Measurements from ENCODE around the gene ERICH3.

Gene ERICH3

GRCh38 chr1:74591949-74592348 is 81.6 kb downstream of the ERICH3 start:
- DNase-seq (ENCODE audit: low read depth in 3 of 3) = no peak

- no peak for DNase-seq (ENCODE audit: low read depth in 3 of 3)
Measured at GRCh38 chr1:74590288-74590687, 83.3 kb downstream of the ERICH3 start.

- DNase-seq (ENCODE audit: low read depth in 3 of 3) = no peak
Measured at GRCh38 chr1:74587888-74588287, 85.7 kb downstream of the ERICH3 start.

- no peak for DNase-seq (ENCODE audit: low read depth in 3 of 3)
Measured at GRCh38 chr1:74586253-74586897, 87.2 kb downstream of the ERICH3 start.

- no peak for DNase-seq (ENCODE audit: low read depth in 3 of 3)
Measured at GRCh38 chr1:74584185-74584584, 89.4 kb downstream of the ERICH3 start.

- DNase-seq (ENCODE audit: low read depth in 3 of 3) = no peak
Measured at GRCh38 chr1:74583397-74583796, 90.2 kb downstream of the ERICH3 start.

GRCh38 chr1:74579425-74579824 is 94.2 kb downstream of the ERICH3 start:
- no peak for DNase-seq (ENCODE audit: low read depth in 3 of 3)

- DNase-seq (ENCODE audit: low read depth in 3 of 3) = no peak
Measured at GRCh38 chr1:74578101-74578500, 95.5 kb downstream of the ERICH3 start.

- DNase-seq (ENCODE audit: low read depth in 3 of 3) = no peak
Measured at GRCh38 chr1:74571891-74572290, 101.7 kb downstream of the ERICH3 start.

GRCh38 chr1:74571493-74571800 is 102.1 kb downstream of the ERICH3 start:
- DNase-seq (ENCODE audit: low read depth in 3 of 3) = no peak

- no peak for DNase-seq (ENCODE audit: low read depth in 3 of 3)
Measured at GRCh38 chr1:74570797-74571492, 102.6 kb downstream of the ERICH3 start.

- no peak for DNase-seq (ENCODE audit: low read depth in 3 of 3)
Measured at GRCh38 chr1:74549932-74550331, 123.7 kb downstream of the ERICH3 start.

GRCh38 chr1:74548961-74549750 is 124.4 kb downstream of the ERICH3 start:
- no peak for DNase-seq (ENCODE audit: low read depth in 3 of 3)

- DNase-seq (ENCODE audit: low read depth in 3 of 3) = no peak
Measured at GRCh38 chr1:74545821-74546220, 127.8 kb downstream of the ERICH3 start.

GRCh38 chr1:74534241-74534640 is 139.4 kb downstream of the ERICH3 start:
- DNase-seq (ENCODE audit: low read depth in 3 of 3) = no peak

GRCh38 chr1:74531796-74532195 is 141.8 kb downstream of the ERICH3 start:
- DNase-seq (ENCODE audit: low read depth in 3 of 3) = no peak

GRCh38 chr1:74530892-74531291 is 142.7 kb downstream of the ERICH3 start:
- no peak for DNase-seq (ENCODE audit: low read depth in 3 of 3)

- no peak for DNase-seq (ENCODE audit: low read depth in 3 of 3)
Measured at GRCh38 chr1:74528123-74528522, 145.5 kb downstream of the ERICH3 start.

- DNase-seq (ENCODE audit: low read depth in 3 of 3) = no peak
Measured at GRCh38 chr1:74526708-74527107, 146.9 kb downstream of the ERICH3 start.

- no peak for DNase-seq (ENCODE audit: low read depth in 3 of 3)
Measured at GRCh38 chr1:74523873-74524480, 149.6 kb downstream of the ERICH3 start.

GRCh38 chr1:74522148-74522547 is 151.4 kb downstream of the ERICH3 start:
- DNase-seq (ENCODE audit: low read depth in 3 of 3) = no peak

All from stimulated activated CD4-positive, alpha-beta T cell treated with anti-CD3 and anti-CD28 coated beads, TNF-alpha, amount 100 ng/mL, for 4 hours (primary cell).